Effector CD8-positive, alpha-beta T cell (primary cell): ENCODE results near the gene KIAA0753.
"Not testable (repeated sequence)": the region's sequence is repeated elsewhere in the genome, so short reads cannot be mapped to it uniquely, and the experiment has no call there.

Experiments used
- DNase-seq: peaks from one replicate; lab custom pipeline; 2025; lab: John Stamatoyannopoulos, UW

The KIAA0753 gene

GRCh38 chr17:6668727-6669425 lies 28.4 kb upstream of the KIAA0753 start:
- DNase-seq, result no peak

GRCh38 chr17:6668219-6668618 lies 27.7 kb upstream of the KIAA0753 start:
- no peak for DNase-seq

GRCh38 chr17:6667516-6667915 lies 27.0 kb upstream of the KIAA0753 start:
- DNase-seq, result no peak

GRCh38 chr17:6666557-6666956 lies 26.0 kb upstream of the KIAA0753 start:
- DNase-seq, result no peak

- DNase-seq, result peak; percentile 8
These were observed 25.6 kb upstream of the KIAA0753 start for GRCh38 chr17:6666077-6666521.

- DNase-seq, result not testable (repeated sequence)
These were observed 22.7 kb upstream of the KIAA0753 start for GRCh38 chr17:6663200-6663599.

- no peak for DNase-seq
These were observed 20.9 kb upstream of the KIAA0753 start for GRCh38 chr17:6661464-6661848.

- no peak for DNase-seq
These were observed 20.4 kb upstream of the KIAA0753 start for GRCh38 chr17:6660805-6661463.

GRCh38 chr17:6660101-6660500 lies 19.6 kb upstream of the KIAA0753 start:
- no peak for DNase-seq

- not testable (repeated sequence) for DNase-seq
These were observed 17.9 kb upstream of the KIAA0753 start for GRCh38 chr17:6658411-6658810.

GRCh38 chr17:6657633-6658287 lies 17.2 kb upstream of the KIAA0753 start:
- no peak for DNase-seq

- peak; percentile 21 for DNase-seq
These were observed 16.5 kb upstream of the KIAA0753 start for GRCh38 chr17:6656797-6657632.

GRCh38 chr17:6655732-6656361 lies 15.3 kb upstream of the KIAA0753 start:
- not testable (repeated sequence) for DNase-seq

GRCh38 chr17:6654841-6655731 lies 14.6 kb upstream of the KIAA0753 start:
- DNase-seq, result no peak

- DNase-seq, result peak; percentile 26
These were observed 11.5 kb upstream of the KIAA0753 start for GRCh38 chr17:6651919-6652452.

GRCh38 chr17:6651354-6651918 lies 10.9 kb upstream of the KIAA0753 start, which contains the start of the genes C17orf100 and MED31:
TSS of gene C17orf100 (plus strand) at chr17:6651762. CDS start at chr17:6651914, 152 bp downstream.
TSS of gene MED31 (minus strand) at chr17:6651605. CDS start at chr17:6651528, 77 bp downstream.
- peak; percentile 88 for DNase-seq

GRCh38 chr17:6648181-6648580 lies 7.7 kb upstream of the KIAA0753 start:
- DNase-seq, result no peak

GRCh38 chr17:6643451-6644125 lies 3.1 kb upstream of the KIAA0753 start:
- DNase-seq, result no peak

- no peak for DNase-seq
These were observed 2.1 kb upstream of the KIAA0753 start for GRCh38 chr17:6642592-6642991.
